ENCODE measurements around the gene TBC1D21.

DNA sequence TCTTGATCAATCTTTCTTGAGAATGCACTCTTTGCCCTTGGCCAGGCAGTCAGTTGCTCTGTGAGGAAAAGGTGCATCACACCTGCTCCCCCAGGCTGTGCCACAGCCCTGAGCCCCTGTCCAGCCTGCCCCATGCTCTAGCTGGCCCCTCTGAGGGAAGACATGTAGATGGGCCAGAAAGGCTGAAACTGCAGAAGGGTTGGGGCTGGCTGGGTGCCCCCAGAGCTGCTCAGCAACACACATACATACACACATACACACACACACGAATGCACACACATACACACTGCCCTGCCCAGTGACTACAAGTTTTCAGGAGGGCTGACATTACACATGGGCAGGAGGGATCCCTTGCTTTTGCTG, 16.4 kb downstream of the TBC1D21 start:
- TF ChIP-seq, protein P1, sequence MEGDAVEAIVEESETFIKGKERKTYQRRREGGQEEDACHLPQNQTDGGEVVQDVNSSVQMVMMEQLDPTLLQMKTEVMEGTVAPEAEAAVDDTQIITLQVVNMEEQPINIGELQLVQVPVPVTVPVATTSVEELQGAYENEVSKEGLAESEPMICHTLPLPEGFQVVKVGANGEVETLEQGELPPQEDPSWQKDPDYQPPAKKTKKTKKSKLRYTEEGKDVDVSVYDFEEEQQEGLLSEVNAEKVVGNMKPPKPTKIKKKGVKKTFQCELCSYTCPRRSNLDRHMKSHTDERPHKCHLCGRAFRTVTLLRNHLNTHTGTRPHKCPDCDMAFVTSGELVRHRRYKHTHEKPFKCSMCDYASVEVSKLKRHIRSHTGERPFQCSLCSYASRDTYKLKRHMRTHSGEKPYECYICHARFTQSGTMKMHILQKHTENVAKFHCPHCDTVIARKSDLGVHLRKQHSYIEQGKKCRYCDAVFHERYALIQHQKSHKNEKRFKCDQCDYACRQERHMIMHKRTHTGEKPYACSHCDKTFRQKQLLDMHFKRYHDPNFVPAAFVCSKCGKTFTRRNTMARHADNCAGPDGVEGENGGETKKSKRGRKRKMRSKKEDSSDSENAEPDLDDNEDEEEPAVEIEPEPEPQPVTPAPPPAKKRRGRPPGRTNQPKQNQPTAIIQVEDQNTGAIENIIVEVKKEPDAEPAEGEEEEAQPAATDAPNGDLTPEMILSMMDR (conservative IDR thresholded peaks at IDR 0.05): no peak
- no peak for TF ChIP-seq ZFX (IDR thresholded peaks at IDR 0.05)

Data from C4-2B (cell line).